Measurements from ENCODE around the gene CCDC137.

CCDC137 gene

DNA sequence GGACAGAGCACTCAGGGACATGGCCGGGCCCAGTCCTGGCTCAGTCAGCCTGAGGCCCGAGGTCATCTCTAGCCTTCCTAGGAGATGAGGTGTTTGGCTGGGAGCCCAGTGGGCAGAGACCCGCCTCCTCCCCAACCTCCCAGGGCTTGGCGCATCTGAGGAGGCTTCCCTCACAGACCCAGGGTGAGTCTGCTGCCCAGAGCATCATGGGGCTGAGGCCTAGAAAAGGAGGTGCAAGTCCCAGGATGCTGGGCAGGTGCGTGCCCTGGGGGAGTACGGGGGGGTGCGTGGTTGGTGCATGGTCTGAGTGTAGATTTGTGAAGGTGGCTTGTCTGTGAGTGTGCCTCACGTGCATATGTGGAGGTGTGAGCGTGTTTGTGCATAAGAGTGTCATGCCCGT lies 14.8 kb upstream of the CCDC137 start:
- DNase-seq = no peak

DNA sequence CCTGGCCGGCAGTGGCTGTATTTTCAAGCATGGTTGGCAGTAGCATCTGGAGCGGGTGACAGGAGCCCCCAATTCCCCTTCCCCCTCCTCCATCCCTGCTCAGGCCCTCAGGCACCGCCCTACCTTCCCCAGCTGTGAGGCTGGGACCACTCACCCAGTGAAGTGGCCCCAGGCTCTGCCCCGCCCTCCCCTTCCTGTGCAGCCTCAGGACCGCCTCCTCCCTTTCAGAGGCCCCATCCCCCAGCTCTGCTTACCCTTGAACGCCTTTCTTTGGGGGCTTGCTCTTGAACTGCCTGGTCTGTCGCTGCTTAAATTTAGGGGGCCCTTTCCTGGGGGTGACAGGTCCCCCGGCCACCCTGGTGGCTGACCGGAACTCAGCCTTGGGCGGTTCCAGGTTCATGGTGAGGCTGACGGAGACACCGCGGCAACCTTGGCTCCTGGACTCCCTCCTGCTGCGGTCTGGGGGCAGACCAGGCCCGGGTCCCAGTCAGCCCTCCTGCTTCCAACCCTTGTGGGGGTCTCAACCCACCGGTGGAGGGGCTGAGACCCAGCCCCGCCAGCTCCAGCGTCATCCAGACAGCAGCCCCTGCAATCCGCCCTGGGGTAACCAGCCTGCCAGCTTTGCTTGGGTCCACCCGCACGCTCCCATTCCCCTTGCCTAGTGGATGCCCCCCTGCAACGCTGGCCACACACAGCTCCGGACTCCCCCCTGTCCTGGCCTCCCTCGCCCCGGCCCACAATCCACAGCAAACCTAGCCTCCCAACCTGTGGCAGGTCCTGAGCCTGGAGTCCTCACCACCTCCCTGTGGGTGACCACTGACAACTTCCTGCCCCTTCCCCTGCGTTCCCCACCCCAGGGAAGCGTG lies 13.4 kb upstream of the CCDC137 start:
- DNase-seq = no peak

- DNase-seq = no peak
Measured at GRCh38 chr17:81655378-81656117, 11.0 kb upstream of the CCDC137 start.

DNA sequence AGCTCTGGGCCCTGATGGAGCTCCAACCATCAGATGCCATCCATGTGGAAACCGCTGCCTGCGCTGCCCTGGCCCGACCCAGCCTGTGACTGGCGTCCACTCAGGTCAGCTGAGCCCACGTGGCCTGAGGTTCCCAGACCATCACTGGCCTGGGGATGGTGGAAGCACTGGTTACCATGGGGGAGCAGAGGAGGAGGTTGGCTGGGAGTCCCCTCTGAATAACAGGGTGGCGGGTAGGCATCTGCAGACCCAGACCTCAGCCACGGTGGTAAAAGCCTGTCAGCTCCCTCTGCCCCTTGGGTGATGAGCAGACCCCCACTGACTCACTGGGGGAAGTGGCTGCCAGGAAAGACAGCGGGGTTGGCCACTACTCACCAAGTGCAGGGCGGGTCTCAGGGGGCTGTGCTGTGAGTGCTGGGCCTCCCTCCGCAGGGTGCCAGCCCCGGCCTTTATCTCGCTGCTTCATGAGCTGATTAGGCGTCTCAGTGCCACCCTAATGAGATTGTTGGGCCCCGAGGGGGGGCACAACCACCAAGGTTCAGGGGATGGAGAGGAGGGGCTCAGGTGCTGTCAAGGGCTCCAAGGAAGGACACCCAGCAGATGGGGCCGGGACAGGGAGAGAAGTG lies 10.3 kb upstream of the CCDC137 start, which contains the start of gene PDE6G:
Gene PDE6G, minus strand, starts transcription at position 425 of the 626 bp plus-strand sequence. CDS start 3,237 bp downstream, outside the sequence.
- DNase-seq = no peak

DNA sequence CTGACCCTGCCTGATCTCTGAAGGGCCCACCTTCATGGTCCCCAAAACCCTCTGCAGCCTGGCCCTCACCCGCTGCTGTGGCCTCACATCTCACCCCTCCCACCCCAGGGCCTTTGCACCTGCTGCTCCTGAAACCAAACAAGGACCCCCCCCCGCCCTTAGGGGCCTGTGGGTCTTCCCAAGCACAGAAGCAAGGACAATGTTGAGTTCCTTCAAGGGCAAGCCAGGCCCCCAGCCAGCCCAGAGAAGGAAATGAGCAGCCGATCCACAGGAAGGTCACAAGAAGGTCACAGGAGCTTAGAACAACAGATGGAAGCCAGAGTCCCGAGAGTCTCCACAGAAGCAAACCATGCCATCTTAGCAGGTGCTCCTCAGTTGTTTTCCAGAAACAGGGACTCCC lies 9.7 kb upstream of the CCDC137 start:
- DNase-seq = no peak

GRCh38 chr17:81659038-81659437 lies 7.5 kb upstream of the CCDC137 start:
- DNase-seq = no peak

- DNase-seq = no peak
Measured at GRCh38 chr17:81660441-81660840, 6.1 kb upstream of the CCDC137 start.

DNA sequence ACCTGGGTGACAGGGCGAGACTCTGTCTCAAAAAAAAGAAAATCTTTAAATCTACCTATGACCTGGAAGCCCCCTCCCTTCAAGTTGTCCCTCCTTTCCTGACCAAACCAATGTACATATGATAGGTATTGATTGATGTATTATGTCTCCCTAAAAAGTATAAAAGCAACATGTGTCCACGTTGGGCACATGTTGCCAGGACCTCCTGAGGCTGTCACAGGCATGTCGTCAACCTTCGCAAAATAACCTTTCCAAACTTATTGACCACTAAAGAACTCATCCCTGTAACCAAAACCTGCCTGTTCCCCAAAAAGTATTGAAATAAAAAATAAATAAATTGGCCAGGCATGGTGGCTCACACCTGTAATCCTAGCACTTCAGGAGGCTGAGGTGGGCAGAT lies 4.5 kb upstream of the CCDC137 start:
- no peak for DNase-seq

DNA sequence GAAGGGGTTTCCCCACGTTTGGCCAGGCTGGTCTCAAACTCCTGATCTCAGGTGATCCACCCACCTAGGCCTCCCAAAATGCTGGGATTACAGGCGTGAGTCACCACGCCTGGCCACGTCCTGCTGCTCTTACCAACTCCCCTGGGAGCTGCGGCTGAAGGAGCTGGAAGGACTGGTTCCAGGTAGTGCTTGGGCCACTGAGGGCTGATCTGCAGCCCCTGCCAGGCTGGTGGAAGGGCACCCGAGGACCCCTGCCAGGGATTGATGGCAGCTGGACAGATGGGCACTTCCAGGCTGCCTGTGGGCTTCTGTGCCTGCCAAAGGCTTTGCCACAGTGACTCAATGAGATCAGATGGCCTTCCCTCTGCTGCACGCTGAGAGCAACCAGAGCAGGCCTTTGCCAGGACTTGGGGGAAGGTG lies 2.5 kb upstream of the CCDC137 start:
- DNase-seq = no peak

GRCh38 chr17:81665205-81666091 lies 1.1 kb upstream of the CCDC137 start:
- DNase-seq = no peak

DNA sequence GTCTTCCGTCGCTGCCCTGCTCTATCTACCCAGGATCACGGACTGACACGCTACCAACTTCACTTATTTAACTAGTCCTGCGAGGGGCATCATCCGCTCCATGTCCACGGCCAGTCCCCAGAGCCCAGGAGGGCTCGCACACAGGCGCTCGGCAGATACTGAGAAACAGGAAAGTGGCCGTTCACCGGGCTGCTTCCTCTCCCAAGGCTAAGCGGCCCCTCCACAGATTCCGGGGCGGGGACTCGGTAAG lies 520 bp upstream of the CCDC137 start:
- DNase-seq = no peak

DNA sequence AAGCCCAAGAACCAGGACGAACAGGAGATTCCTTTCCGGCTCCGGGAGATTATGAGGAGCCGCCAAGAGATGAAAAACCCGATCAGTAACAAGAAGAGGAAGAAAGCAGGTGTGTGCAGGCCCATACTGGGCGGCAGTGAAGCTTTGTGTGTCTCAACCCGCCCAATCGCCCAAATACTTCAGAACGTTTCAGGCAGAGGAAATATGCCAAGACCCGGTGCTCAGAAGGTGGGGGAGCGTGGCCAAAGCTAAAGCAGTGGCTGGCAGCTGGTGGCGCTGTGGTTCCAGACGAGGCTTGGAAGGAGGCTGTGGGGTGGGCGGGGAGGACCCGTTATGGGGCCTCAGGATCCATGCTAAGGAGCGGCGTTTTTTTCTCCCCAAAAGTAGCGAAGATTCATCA lies 1.2 kb downstream of the CCDC137 start:
- DNase-seq = no peak

- no peak for DNase-seq
Measured at GRCh38 chr17:81672504-81672903, 6.0 kb downstream of the CCDC137 start.

DNA sequence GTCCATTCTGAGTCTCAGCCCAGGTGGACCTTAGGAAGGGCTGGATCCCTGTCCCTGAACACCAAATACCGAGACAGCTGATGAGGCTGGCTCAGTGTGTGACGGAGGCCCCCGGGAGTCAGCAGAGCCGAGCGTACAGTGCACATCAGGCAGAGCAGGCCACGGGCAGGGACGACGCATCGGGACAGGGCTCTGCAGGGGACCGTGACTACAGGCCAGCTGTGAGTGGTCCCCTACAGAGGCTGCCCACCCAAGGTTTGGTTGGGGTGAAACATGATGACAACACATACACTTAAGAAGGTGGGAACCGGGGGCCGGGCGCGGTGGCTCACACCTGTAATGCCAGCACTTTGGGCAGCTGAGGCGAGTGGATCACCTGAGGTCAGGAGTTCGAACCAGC lies 6.4 kb downstream of the CCDC137 start:
- DNase-seq = no peak

DNA sequence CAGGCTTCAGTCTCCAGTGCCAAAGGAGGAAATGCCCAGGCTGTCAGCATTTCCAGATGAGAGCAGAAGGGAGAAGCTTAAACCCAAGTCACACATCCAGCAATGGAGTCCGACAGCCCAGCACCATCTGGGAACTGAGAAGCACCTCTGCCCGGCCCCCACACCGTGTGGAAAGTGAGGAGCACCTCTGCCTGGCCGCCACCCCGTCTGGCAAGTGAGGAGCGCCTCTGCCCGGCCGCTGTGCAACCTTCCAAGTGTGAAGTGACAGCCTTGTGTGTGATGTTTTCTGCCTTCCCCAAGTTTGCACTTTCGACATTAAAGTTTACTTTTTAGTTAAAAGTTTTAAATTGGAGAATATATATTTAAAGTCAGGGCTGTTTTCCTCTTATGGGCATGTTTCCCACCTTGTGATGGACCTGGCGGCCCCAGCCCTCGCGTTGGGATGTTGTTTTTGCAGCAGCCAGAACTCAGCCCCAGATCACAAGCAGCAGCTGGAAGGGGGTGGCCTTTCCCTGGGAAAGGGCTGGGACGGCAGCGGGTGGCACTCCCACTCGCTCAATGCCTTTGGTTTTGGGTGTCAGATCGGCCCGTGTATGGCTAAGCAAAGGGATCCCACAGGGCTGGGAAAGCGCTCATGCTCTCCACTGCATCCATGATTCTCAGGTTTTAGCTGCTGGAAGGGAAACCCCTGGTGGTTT lies 7.2 kb downstream of the CCDC137 start:
- DNase-seq = no peak

- peak; percentile 34 for DNase-seq
Measured at GRCh38 chr17:81675515-81676221, 9.1 kb downstream of the CCDC137 start.

DNA sequence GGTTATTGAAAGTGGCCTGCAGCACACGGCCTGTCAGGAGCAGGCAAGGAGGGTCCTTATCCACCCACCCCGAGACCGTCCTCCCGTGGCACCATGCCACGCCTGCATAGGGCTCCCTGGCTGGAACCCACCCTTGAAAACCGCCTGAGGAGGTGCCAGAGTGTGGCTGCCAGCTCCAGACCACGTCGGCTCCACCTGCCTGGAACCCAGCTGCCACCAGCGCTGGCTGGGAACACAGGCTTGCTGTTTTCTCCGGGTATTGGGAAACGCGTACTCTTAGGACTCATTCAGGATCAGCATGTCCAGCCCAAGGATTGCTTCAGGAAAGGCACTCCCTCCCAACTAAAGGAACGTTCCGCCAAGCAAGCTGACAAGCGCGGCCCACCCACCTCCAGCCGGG lies 10.4 kb downstream of the CCDC137 start:
- DNase-seq = no peak

GRCh38 chr17:81680150-81680549 lies 13.6 kb downstream of the CCDC137 start:
- DNase-seq = no peak

DNA sequence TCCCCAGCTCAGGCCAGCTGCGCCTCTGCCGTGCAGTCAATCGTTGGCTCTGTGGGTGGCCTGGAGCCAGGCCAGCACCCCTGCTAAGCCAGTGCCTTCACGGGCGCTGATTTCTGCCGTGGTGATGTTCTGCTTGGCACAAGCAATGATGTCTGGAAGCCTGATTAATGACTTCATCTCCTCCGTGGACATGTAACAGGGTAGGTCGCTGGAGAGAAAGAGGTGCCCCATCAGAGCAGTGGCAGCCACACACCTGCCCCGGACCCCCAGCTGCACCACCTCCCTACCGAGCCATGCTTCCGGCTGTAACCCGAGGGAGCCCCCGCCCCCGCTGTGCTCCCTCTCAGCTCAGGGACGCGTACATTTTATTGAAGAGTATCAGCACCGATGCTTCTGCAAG lies 15.1 kb downstream of the CCDC137 start:
- peak; percentile 61 for DNase-seq

DNA sequence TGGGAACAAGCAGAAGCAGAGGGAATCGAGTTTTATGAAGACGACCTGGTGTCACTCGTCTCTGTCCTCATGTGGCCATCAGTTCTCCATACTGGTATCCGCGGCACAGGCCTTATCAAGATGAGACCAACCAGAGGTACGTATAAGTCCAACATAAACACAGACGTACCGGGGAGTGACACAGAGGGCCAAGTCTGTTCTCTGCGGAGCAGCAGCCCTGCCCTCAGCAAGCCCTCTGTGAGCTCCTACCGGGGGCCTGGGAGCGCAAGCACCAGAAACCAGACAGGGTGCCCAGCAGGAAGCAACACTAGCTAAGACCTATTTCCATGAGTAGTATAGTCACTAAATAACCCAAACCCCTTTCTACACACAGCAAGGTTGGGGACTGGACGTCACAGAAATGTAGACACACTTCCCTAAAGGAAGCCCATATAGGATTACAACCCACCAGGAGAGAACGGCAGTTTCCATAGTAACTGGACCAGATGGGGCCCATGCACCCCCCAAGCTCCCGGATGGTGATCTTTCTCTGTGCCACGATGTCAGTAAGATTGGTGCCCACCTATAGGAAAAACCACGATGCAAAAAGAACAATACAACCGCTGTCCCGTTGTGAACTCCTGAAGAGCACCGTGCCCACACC lies 16.1 kb downstream of the CCDC137 start:
- DNase-seq = no peak

DNA sequence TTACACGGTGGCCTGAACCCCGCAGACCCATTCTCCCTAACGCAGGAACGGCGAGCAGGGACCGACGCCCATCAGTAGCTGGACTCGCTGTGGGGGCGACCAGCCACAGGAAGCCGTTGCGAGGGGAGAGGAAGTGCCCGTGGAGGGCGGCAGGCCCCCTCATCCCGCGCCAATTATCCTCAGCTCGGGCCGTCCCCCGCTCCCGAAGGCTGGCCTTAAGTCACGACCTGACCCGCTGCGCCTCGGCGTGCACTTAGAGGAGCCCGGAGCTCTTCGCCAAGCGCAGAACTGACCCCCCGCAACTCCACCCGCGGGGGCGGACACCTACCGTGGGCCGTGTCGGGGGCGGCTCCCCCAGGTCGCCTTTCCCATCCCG lies 16.7 kb downstream of the CCDC137 start:
- no peak for DNase-seq

All from NCI-H1694 treated with DMSO at 0.1 percent for 48 hours (cell line).